GM04504 (cell line): ENCODE data around the gene UBE2E1.

Experiments
- DNase-seq: peaks from one replicate; pipeline ENCODE4 v3.0.0-alpha.2; 2012; ENCODE audit warnings: low read depth

UBE2E1 gene

GRCh38 chr3:23795096-23795495, 10.7 kb upstream of the UBE2E1 start:
- DNase-seq, result no peak

- DNase-seq, result no peak
Observed at GRCh38 chr3:23796518-23796917, 9.2 kb upstream of the UBE2E1 start.

- DNase-seq, result no peak
Observed at GRCh38 chr3:23797491-23797890, 8.3 kb upstream of the UBE2E1 start.

- DNase-seq, result no peak
Observed at GRCh38 chr3:23798456-23798855, 7.3 kb upstream of the UBE2E1 start.

DNA sequence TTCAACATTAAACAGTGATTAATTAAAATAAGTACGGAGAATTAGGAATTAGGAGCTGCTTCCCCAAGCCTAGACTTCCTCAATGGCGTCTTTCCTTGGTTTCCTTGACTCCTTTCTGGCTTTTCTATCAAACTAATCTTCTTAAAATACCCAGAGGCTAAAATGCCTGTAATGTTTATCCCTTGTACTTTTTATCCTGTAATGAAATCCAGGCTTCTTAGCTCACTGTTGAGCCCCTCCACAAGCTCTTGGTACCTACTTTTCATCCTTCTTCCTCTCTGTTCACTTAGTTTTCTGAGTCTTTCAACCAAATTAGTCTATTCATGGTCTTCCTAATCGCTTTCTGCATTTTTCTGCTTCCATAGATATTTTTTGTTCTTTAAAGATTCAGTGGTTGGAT, 6.9 kb upstream of the UBE2E1 start:
- no peak for DNase-seq

DNA sequence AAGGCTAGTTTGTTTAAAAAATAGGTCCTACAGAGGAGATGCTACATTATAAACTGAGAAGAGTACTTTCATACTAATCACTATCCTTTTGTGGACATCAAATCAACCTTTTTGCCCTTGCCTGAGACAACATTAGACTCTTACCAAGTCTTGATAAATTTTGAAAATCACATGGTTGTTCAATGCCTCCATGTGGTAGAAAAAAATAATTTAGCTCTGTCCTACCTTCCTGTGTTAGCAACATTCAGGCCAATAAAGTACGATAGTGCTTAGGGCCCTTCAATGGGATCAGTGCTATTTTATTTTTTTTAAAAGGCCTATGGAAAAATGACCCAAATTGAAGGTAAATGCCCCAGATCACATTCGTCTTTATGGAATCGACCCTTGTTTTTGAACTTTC, 5.0 kb upstream of the UBE2E1 start:
- DNase-seq, result no peak

- DNase-seq, result no peak
Observed at GRCh38 chr3:23804441-23805209, 1.1 kb upstream of the UBE2E1 start.

DNA sequence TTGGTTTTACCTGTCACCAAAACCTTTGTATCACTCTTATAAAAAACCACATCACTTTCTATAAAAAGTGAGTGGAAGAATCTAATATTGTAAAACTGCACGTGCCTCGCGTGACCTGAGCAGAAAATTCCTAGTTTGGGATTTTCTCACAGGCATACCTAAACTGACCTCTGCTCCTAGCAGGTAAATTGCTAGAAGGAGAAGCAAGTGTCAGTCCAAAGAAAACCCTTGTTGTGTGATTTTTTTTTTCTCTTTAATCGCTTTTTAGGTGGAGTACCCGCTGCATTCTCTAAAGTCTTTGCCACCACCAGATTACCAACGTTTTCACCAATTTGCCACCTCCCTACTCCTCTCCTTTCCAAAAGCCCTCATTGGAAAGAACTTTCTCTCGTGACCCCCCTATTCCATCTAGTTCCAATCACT, 534 bp upstream of the UBE2E1 start:
- no peak for DNase-seq

DNA sequence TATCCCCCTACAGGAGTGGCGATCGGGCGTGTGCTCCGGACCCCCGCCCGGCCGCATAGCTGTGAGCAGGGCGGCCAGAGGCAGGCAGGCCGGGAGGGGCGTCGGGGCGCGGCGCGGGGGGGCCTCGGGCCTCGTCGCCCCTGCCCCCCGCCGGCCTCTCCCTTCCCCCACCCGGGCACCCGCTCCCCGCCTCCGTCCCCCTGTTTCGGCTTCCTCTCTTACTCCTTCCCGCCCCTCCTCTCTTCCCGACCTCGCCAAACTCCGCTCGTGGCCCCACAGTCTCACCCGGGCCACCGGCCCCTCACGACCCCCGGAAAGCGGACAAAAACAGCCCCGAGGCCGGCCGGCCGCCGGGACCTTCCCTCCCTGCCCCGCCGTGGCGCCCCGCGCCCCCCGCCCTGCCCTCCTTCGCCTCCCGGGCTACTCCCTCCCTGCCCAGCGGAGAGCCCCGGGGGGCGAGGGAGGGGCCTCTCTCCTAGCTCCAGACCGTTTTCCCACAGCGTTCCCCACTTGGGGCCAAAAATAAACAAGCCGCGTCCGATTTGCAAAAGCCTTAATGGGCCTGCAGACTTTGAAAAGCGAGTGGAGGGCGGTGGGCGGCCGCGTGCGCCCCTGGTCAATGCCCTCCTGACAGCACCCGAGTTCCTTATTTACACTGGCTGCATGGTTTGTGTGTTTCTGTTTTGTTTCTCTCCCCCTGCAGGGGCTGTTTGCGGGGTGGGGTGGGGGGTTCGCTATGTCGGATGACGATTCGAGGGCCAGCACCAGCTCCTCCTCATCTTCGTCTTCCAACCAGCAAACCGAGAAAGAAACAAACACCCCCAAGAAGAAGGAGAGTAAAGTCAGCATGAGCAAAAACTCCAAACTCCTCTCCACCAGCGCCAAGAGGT, 1.0 kb downstream of the UBE2E1 start:
- DNase-seq, result no peak

DNA sequence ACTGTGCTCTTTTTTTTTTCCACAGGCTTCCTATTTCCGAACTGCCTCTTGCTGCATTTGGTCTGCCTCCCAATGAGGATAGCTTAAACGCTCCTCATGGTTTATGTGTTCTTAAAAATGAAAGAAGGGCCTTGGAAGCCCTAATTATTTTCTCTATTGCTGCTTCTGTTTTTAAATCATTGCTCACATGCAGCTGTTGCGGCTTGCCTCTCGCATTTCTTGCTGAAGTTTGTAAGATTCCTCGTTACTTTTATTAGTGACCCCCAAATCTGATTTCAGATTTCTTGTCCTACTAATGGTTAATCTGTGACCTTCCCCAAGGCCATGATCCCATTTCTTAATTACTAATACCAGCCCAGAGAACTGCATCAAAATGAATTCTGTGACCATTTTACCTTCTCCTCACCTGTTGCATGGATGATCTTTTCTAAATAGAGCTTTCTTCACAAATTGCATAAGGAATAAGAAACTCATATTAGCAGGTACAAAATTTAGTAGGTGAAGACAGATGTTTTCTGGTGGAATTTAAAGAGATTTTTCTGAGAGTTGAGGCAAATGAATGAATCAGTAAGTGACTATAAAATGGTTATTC, 1.8 kb downstream of the UBE2E1 start:
- DNase-seq, result no peak

DNA sequence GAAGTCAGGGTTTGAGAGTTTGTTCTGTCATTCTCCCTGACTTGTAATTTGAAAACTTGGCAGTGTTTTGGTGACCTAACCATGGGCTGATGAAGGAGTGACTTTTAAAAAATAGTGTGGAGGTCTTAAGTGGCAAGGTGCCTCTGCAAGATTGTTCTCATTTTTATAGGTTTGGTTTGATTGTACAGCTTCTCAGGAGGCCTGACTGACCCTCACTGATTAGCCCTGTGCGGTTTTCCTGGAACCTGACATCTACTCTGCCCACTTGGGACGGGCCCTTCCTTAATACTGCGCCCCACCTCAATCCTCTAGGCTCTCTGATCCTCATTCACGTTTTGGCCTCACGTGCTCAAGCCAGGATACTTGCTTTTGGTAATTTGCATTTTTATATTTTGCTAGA, 2.8 kb downstream of the UBE2E1 start:
- DNase-seq, result no peak

DNA sequence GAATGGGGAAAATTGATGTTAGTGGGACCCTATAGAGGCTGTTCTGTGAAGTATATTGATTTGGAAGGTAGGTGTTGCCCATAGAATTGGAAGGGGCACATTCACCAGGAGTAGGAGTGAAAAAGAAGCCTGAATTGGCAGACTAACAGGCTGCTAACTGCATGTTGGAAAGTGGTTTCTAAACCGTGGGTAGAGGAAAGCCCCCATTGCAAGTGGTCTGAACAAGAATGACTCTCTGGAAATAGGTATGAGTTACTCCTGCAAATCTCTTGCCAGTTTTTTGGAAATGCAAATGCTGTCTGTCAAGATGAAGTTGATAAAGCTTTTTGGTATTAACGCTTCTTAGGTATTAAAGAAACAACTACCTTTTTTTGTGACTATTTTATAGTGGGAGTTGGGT, 3.5 kb downstream of the UBE2E1 start:
- no peak for DNase-seq

DNA sequence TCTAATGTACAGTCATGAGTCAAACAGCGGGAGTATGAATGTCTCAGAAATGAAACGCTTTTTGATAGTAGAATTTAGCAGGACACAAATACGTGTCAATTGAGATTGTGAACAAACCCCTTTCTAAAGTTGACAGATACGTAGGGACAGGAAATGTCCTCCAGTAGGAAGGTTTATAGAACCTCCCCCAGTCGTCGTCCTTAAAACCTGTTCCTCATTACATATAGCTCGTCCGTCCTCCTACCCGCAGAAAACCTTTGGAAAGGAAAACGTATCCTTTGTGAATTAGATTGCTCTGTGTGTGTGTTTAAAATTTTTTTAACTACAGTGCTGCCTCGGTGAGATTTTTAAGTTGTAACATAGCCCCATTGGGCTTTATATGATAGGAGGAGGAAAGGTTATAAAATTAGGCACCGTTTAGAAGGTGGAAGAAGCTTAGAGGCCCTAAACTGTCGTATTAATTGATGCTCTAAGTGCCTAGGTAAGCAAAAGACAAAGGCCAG, 4.1 kb downstream of the UBE2E1 start:
- no peak for DNase-seq

DNA sequence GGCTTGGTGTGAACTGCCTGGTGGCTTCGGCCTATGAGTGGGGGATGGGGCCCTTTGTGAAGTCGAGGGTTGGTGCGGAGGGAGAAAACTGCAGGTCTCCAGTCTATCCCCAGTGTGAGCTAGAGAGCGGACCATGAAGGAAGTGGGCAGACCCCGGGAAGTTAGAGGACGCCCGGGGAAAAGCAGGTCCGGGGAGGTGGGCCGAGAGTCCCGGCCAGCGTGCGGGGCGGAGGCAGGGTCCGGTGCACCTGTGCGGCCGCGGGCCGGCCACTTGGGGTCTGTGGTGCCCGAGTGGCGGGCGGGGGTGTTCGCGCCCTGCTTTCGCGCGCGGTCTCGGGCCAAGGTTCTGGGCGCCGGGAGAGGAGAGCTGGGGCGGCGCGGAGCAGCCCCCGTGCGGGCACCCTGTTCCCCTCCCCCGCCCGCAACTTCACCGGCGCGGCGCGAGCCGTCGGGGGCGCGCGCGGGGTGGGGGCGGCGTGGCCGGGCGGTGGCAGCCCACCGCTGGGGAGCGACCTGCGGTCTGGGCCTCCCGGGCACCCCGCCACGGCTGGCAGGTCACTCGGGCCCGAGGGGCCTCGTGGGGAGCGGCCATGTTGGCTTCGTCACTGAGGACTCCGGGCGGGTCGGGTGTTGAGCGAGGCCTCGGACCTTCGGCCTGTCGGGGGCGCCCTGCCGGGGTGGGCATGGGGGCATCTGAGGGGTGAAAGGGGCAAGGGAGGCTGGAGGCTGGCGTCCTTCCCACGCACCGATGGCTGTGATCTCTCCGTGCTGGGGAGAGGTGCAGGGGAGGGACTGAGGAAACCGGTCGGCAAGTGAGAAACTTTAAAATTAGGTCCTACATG, 4.8 kb downstream of the UBE2E1 start:
- no peak for DNase-seq

DNA sequence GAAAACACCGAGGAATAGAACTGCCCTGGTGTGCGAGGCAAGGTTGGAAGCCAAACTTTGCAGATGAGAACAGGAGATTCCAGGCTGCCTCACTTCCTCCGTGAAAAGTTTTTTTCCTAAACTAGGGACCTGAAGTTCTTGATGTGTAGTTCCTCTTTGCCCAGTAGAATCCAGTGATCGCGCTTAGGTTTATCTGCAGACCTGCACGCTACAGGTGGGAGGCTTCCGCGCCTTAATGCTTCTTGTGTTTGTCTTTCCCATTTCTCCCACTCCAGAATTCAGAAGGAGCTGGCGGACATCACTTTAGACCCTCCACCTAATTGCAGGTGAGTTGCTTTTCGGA, 5.4 kb downstream of the UBE2E1 start:
- no peak for DNase-seq

DNA sequence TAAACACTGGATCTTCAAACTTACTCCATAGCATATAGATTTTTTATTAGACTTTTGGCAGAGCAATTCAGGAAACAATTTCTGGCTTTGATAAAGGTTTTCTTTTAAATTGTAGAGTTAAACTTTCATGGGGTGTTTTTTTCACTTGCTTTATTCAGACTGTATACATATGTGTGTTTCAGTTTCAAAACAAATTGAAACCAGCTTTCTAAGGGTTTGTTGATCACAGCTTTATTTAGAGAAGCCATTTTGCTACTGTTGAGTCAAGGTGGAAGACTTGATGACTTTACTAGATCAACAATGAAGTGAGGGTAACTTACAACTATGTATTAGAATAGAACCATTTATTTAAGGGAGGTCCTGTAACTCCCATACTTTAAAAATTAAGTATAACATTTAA, 6.2 kb downstream of the UBE2E1 start:
- no peak for DNase-seq

DNA sequence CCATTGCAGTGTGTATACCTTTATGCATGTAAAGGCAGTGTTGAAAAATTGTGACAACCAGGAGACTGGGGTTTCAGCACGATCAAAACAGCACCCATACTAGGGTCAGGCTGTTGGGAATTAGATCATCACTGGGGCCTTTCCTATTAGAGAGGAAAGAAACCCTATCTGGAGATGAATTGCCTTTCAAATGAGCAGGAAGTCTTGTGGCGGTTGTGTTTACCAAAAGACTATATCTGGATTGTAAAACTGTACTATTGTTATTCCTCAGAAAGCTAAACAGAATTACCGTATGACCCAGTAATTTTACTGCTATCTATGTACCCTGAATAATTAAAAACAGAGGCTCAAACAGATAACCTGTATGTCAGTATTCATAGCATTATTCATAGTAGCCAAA, 10.1 kb downstream of the UBE2E1 start:
- no peak for DNase-seq

DNA sequence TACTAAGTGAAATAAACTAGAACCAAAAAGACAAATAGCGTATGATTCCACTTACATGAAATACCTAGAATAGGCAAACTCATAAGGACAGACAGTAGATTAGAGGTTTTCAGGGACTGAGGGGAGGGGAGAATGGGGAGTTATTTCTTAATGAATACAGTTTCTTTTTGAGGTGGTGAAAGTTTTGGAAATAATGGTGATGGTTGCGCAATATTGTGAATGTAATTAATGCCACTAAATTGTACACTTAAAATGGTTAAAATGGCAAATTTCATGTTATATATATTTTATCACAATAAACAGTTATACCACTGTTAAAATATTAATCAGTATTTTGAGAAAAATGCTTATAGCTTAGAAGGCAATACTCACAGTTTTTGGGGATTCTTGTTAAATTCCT, 11.0 kb downstream of the UBE2E1 start:
- DNase-seq, result no peak

- no peak for DNase-seq
Observed at GRCh38 chr3:23817508-23818223, 11.9 kb downstream of the UBE2E1 start.

- DNase-seq, result no peak
Observed at GRCh38 chr3:23819599-23820360, 14.0 kb downstream of the UBE2E1 start.

- DNase-seq, result no peak
Observed at GRCh38 chr3:23820888-23821287, 15.1 kb downstream of the UBE2E1 start.
